ENCODE results near the gene C1QC.
A peak's percentile ranks its signal among the peaks of the same experiment; 100 is the strongest.

Gene C1QC

GRCh38 chr1:22619798-22620197 lies 23.6 kb upstream of the C1QC start:
- DNase-seq = no peak

- no peak for DNase-seq
Measured at GRCh38 chr1:22621761-22622160, 21.7 kb upstream of the C1QC start.

- DNase-seq = no peak
Measured at GRCh38 chr1:22625262-22625925, 18.0 kb upstream of the C1QC start.

GRCh38 chr1:22626237-22627157 lies 16.9 kb upstream of the C1QC start:
- DNase-seq = no peak

GRCh38 chr1:22627331-22627730 lies 16.1 kb upstream of the C1QC start:
- DNase-seq = no peak

GRCh38 chr1:22628698-22629444 lies 14.6 kb upstream of the C1QC start:
- DNase-seq = no peak

- no peak for DNase-seq
Measured at GRCh38 chr1:22629886-22630285, 13.5 kb upstream of the C1QC start.

GRCh38 chr1:22633697-22634463 lies 9.6 kb upstream of the C1QC start:
- DNase-seq = no peak

GRCh38 chr1:22635436-22635835 lies 8.0 kb upstream of the C1QC start:
- DNase-seq = no peak

GRCh38 chr1:22636353-22636752 lies 7.1 kb upstream of the C1QC start, which contains the start of gene C1QA:
Gene C1QA, plus strand, starts transcription at chr1:22636628. Its CDS starts 989 bp downstream, at chr1:22637617.
- no peak for DNase-seq

- no peak for DNase-seq
Measured at GRCh38 chr1:22636927-22637326, 6.5 kb upstream of the C1QC start.

- no peak for DNase-seq
Measured at GRCh38 chr1:22637907-22638445, 5.5 kb upstream of the C1QC start.

GRCh38 chr1:22638476-22639234 lies 4.8 kb upstream of the C1QC start:
- DNase-seq = no peak

GRCh38 chr1:22639286-22639685 lies 4.1 kb upstream of the C1QC start:
- DNase-seq = no peak

- DNase-seq = no peak
Measured at GRCh38 chr1:22641247-22641646, 2.2 kb upstream of the C1QC start.

GRCh38 chr1:22641906-22642636 lies 1.4 kb upstream of the C1QC start:
- DNase-seq = peak; percentile 56 to 72

- DNase-seq = no peak
Measured at GRCh38 chr1:22643928-22644327, 495 bp downstream of the C1QC start.

GRCh38 chr1:22645931-22646330 lies 2.5 kb downstream of the C1QC start:
- no peak for DNase-seq

- DNase-seq = no peak
Measured at GRCh38 chr1:22646384-22646783, 3.0 kb downstream of the C1QC start.

- no peak for DNase-seq
Measured at GRCh38 chr1:22650089-22650693, 6.8 kb downstream of the C1QC start.
